Endothelial cell of umbilical vein (primary cell): ENCODE measurements around the gene STK32A.

Source experiments
- EZH2 ChIP-seq: IDR thresholded peaks from 2 replicates; pipeline ENCODE4 v1.6.1; 2012; ENCODE audit warnings: borderline replicate concordance, low read depth, mild to moderate bottlenecking, moderate library complexity, low read length, inconsistent platforms; ENCODE audit not compliant: severe bottlenecking
- POLR2A ChIP-seq: IDR thresholded peaks from 2 replicates; pipeline ENCODE4 v1.6.1; 2012; ENCODE audit warnings: low read depth, mild to moderate bottlenecking, control low read depth, low read length

DNA sequence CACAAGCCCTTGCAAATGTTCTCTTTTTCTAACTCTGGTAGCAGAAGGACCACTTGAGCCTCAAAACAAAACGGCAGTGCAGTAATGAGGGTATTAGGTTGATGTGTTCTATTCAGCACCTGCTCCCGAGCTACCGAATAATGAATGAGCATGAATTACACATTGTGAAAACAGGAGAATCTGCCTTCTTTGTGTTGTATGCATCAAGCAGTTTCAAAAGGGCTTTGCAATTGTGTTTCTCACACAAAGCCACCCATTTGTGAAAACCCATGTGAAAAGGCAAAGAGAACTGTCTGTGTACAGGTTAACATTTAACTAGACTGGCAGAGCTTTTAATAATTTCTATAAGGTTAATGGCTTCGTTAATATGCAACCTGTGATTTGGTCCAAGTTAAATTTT is 97.8 kb downstream of the STK32A start:
- no peak for TF ChIP-seq EZH2
- no peak for TF ChIP-seq POLR2A
